NCI-H1436 treated with DMSO at 0.1 percent for 48 hours (cell line): ENCODE results near the gene GALNT18.

Experiments used
- DNase-seq: peaks from one replicate; lab custom pipeline; 2025; lab: John Stamatoyannopoulos, UW

The GALNT18 gene

DNA sequence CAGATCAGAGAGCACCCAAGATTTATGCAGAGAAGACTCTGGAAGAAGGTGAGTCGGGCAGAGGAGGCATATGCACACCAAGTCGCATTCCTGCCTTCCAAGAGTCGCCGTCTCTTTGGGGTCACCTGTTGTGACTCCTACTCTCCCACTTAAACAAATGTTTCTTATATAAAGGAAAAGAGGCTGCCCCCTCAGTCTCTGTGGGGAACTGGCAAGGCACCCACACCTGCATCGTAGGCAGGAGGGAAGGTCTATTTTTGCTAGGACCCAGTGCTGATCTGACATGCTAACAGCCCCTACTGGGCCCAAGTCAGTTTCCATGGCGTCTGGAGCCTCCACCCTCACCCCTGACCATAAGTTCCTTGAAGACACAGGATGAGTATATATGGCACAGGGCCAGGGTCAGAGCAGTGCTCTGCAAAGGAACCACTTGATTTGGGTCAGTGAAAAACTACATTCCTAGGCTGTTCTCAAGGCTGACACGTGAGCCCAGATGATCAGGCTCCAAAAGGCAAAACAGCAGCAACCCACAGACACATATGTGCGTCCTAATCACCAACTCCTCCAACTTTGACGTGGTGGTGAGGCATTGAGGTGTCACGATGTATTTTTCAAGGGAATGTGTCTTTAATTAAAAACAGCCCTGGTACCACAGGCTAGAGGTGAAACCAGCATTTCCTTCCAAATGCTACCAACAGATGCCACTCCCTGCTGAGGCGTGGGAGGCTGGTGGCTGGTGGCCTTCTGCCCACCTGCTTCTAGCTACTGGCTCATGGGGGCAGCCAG is 213.2 kb downstream of the GALNT18 start:
- DNase-seq, result no peak

DNA sequence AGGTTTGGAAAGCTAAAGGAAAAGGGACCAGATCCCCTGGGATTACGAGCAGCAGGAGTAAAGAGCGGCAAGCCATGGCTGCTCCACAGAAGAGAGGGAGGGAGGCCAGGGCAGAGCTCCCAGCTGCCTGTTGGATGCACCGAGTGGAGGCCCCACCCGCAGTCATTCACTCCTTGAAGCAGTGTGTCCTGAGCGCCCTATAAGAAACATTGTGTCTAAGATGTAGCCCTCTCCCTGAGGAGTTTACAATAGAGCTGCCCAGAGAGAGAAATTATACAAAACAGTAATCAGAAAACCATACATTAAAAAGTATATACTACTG is 214.1 kb downstream of the GALNT18 start:
- no peak for DNase-seq

DNA sequence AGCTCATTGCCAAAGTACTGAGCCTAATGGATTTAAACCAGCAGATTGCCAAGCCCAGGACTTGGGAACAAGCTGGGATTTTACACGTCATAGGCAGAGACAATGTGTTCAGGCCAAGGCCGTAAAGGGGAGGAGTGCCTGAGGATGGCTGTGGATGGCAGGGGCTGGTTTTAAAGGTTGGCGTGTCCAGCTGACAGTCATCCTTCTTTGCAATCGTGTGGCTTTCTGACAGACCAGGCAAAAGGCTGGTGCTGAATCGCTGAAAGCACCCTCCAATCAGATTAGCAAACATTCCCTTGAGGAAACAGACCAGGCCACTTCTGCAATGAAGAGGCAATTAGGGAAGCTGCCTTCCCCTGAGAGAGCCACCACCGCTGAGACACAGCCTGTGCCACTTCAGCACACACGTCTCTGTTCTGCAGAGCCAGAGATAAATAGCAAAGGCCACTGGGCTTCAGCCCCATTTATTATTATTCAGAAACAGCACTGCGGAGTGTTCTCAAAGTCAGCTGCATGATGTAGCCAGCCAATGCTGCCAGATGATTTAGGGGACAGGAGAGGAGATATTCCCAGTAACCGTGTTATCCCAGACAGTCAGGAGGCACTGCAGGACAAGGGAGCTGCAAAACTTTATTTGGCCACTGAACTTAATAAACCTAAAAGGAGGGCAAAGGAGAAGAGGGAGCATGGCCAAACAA is 214.6 kb downstream of the GALNT18 start:
- peak; percentile 88 for DNase-seq

- no peak for DNase-seq
Observed at GRCh38 chr11:11406652-11407051, 215.2 kb downstream of the GALNT18 start.

- no peak for DNase-seq
Observed at GRCh38 chr11:11403763-11404725, 217.8 kb downstream of the GALNT18 start.

DNA sequence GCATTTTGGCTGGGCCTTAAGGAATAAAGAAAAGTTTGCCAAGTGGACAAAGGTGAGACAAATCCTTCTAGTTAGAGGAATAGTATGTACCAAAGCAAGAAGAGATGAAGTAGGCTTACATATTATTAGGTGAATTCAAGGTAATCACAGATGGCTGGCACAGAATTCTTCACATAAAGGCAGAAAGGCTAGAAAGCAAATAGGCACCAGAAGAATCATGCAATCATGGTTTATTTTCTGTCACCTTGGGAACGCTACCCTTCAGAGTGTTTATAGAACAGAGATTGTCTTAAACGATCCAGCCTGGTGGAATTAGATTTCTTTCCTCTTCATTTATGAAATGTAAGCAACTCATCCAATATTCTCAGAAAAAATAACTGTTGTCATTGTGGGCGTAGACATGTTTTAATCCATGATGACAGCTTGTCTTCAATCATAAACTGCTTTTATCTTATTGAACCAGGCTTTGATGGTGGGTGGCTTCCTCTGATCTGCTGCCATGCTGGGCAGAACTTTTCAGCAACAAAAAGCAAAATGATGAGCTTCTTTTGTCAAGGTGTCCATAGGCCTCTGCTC is 219.8 kb downstream of the GALNT18 start:
- no peak for DNase-seq

DNA sequence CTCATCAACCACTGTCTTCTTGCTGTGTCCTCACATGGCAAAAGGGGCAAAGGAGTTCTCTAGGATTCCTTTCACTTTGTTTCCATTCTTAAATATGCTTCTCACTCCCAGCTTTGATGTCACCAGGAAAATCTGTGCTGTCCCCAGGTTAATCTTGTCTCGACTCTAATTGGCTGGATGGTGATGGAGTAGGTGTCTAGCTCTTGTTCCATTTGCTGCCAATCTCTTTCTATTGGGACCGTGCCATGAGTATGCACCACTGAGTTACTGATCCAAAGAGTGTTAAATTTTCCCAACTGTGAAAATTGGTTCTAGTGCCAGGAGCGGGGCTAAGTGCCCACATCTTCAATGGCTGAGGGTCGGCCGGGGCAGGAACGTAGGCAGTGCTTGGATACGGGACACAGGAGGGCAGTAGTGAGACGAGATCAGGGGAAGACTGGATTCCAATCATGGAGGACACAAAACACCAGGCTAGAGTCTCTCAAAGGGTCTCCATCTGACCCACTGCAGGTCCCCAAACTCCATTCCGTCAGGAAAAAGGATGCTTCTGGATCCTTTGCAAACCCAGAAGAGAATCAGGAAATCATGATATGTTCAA is 221.1 kb downstream of the GALNT18 start:
- DNase-seq, result no peak

GRCh38 chr11:11400121-11400520 is 221.7 kb downstream of the GALNT18 start:
- DNase-seq, result no peak

GRCh38 chr11:11397781-11398180 is 224.0 kb downstream of the GALNT18 start:
- no peak for DNase-seq

DNA sequence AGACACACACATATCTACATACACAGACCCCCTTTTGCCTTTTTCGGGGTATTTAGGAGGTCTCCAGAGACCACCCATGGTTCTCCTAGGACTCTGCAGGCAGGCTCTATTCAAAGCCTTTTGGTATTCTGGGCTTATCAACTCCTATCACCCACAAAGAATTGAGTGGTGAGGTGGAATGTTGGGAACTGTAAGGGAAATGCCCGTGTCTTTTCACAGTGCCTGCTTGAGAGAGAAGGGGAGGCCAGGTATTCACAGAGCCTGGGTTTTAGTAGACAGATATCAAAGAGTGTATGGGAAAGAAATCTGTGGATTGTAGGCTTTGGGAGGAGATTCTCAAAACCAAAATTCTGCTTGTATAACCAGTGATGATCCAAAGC is 224.8 kb downstream of the GALNT18 start:
- DNase-seq, result no peak

GRCh38 chr11:11396301-11397035 is 225.3 kb downstream of the GALNT18 start:
- DNase-seq, result no peak

- no peak for DNase-seq
Observed at GRCh38 chr11:11395126-11395525, 226.7 kb downstream of the GALNT18 start.

- no peak for DNase-seq
Observed at GRCh38 chr11:11394241-11394640, 227.6 kb downstream of the GALNT18 start.

DNA sequence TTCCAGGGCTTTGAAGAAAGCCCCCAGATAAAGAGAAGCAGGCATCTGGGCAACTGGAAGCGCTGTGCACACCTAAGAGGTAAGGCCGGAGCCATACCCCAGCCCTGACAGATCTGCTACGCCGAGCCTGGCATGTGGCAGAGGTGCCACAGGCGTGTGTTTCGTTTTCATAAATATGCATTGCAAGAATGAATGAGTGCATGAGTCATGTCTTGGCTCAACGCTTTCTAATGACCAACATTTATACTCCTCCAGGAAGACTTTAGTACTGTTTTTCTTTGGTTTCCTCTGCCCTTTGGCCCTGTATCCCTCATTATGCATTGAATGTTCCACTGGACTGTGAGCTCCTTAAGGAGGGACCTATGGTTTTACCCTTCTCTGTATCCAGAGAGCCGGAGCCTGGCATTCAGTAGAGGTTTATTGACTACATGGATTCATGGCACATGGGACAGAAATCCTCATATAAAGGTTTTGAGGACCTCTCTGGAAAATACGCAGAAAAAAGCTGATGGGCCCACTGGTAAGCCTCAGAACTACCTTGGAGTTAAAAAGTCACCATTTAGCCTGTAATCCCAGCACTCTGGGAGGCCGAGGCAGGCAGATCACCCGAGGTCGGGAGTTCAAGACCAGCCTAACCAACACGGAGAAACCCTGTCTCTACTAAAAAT is 229.9 kb downstream of the GALNT18 start:
- no peak for DNase-seq

GRCh38 chr11:11391169-11391568 is 230.6 kb downstream of the GALNT18 start:
- no peak for DNase-seq

DNA sequence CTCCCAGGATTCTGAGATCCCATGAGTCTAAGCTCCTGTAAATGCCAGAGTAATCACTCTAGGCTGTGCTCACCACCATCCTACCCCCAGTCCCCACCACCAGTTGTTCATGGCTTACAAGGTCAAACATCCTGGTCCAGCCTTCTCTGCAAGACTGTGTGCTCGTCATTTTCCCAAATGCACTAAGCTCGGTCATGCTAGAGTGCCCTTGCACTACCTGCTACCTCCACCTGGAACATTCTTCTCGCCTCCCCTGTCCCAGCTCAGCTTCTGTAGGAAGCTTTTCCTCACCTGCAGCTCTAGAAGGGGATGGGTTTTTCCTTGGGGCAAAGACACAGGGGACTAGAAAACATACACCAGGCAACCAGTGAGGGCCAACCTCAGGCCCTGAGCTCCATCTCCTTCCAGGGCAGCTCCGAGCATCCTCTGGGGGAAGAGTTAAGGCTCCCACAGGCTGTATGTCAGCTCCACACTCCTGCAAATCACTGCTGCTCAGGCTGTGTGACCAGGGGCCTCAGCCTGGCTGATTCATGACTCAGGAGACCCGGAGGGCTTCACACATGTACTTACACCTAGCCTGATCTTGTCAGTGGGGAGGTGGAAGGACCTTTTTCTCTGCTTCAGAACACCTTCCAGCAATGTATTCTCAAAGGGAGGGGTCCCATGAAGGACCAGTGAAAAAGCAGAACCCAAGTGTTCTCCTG is 231.6 kb downstream of the GALNT18 start:
- DNase-seq, result no peak

DNA sequence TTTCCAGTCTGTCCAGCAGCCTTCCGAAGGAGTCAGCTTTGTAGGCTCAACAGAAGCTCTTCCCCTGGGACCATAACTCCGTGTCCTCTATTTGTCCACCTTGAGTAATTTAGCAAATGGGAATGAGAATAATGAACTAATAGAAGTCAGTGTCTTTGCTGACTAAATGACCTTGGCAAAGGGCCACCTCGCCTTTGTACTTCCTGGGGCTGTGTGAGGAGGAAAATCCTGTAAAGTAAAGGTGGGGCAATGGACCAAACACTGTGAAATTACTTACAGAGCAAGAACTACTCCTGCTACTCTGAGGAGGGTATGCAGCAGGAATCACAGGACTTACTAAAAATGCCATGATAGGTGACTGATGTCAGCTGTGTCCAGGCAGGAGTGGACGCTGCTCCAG is 232.6 kb downstream of the GALNT18 start:
- no peak for DNase-seq

DNA sequence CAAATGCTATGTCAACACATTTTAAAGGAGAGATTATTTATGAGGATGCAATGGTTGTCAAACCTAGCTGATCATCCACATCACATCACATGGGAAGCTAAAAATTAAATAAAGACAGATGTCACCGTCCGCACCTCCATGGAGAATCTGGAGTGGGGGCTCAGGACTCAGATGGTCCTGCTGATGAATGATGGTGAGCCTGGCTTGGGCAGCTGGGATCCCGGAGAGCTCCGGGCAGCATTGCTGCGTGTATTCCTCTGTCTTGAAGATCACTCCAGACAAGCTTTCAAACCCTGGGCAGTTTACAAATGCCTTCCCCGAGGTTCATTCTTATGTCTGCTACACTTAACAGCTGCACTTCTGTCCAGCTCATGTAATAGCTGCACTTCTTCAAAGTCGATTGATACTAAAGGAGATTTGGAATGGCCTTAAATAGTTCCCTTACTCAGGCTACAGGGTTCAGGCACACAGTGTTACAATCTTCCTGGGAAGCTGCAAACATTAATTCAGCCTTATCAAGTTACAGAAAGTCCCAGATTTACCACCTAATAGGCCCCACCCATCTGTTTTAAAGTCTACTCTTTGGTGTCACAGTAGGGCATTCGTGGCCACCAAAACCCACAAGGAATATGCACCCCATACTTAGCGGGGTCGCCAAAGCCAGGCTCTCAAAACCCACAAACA is 234.0 kb downstream of the GALNT18 start:
- no peak for DNase-seq

GRCh38 chr11:11387207-11387606 is 234.6 kb downstream of the GALNT18 start:
- no peak for DNase-seq
